HUES64 (cell line): ENCODE measurements around the gene ANKRD44.

Source experiments
- H3K27ac ChIP-seq: 2 replicates; pipeline ENCODE4 v1.7.0; 2013; ENCODE audit warnings: low read depth, low read length, inconsistent platforms
- H3K27me3 ChIP-seq: 2 replicates; pipeline ENCODE4 v1.6.1; 2013; ENCODE audit warnings: mild to moderate bottlenecking, low read length; ENCODE audit not compliant: insufficient read depth
- H3K36me3 ChIP-seq: 2 replicates; pipeline ENCODE4 v1.6.1; 2013; ENCODE audit warnings: mild to moderate bottlenecking, low read length; ENCODE audit not compliant: insufficient read depth
- H3K4me1 ChIP-seq: 2 replicates; pipeline ENCODE4 v1.6.1; 2013; ENCODE audit warnings: mild to moderate bottlenecking, low read length, moderate library complexity; ENCODE audit not compliant: insufficient read depth
- H3K4me3 ChIP-seq: 2 replicates; pipeline ENCODE4 v1.5.1; 2013; ENCODE audit warnings: mild to moderate bottlenecking, low read length, moderate library complexity
- H3K9ac ChIP-seq: 2 replicates; pipeline ENCODE4 v1.6.1; 2013; ENCODE audit warnings: mild to moderate bottlenecking, low read depth, low read length
- H3K9me3 ChIP-seq: 2 replicates; pipeline ENCODE4 v1.6.1; 2013; ENCODE audit warnings: low read depth, low read length; ENCODE audit not compliant: insufficient read depth
- WGBS: fragments of 150-250, 120-280 bp; methylation state at CpG from one replicate; pipeline ENCODE4 v1.1.7; 2013; ENCODE audit warnings: missing lambda C conversion rate; 5-methylcytosine and 5-hydroxymethylcytosine counted together

ANKRD44 gene

GRCh38 chr2:197189426-197190099 is 121.0 kb downstream of the ANKRD44 start:
- WGBS, result 83% methylated on average over 10 of the region's 10 CpGs
- no peak overlapping the region for H3K9ac ChIP-seq
- no peaks in the 10 kb centered on the region for H3K36me3 ChIP-seq

GRCh38 chr2:197185676-197186075 is 124.9 kb downstream of the ANKRD44 start:
- H3K9ac ChIP-seq, result no peak overlapping the region
- no peaks in the 10 kb centered on the region for H3K27me3 ChIP-seq
- H3K27ac ChIP-seq, result no peak overlapping the region
- no peak overlapping the region for H3K4me3 ChIP-seq
- WGBS, result 93% methylated on average over 1 of the region's 1 CpG
- no peaks in the 10 kb centered on the region for H3K9me3 ChIP-seq
- no peaks in the 10 kb centered on the region for H3K4me1 ChIP-seq
- no peaks in the 10 kb centered on the region for H3K36me3 ChIP-seq

More at GRCh38 chr2:197189426-197190099, 121.0 kb downstream of the ANKRD44 start:
- Histone ChIP-seq H3K9me3 (no peaks in the 10 kb centered on the region), H3K27me3 (no peaks in the 10 kb centered on the region), H3K27ac (no peak overlapping the region), H3K4me3 (no peak overlapping the region), H3K4me1 (no peaks in the 10 kb centered on the region)

- Histone ChIP-seq H3K4me1 (no peaks in the 10 kb centered on the region), H3K27ac (no peak overlapping the region), H3K4me3 (no peak overlapping the region), H3K27me3 (no peaks in the 10 kb centered on the region), H3K9me3 (no peaks in the 10 kb centered on the region), H3K36me3 (no peaks in the 10 kb centered on the region), H3K9ac (no peak overlapping the region)
- 88% methylated on average over 6 of the region's 6 CpGs for WGBS
Measured at GRCh38 chr2:197184959-197185586, 125.5 kb downstream of the ANKRD44 start.

GRCh38 chr2:197183355-197183754 is 127.2 kb downstream of the ANKRD44 start:
- Histone ChIP-seq H3K36me3 (no peaks in the 10 kb centered on the region), H3K9ac (no peak overlapping the region), H3K4me3 (no peak overlapping the region), H3K27me3 (no peaks in the 10 kb centered on the region), H3K4me1 (no peaks in the 10 kb centered on the region), H3K27ac (no peak overlapping the region), H3K9me3 (no peaks in the 10 kb centered on the region)

DNA sequence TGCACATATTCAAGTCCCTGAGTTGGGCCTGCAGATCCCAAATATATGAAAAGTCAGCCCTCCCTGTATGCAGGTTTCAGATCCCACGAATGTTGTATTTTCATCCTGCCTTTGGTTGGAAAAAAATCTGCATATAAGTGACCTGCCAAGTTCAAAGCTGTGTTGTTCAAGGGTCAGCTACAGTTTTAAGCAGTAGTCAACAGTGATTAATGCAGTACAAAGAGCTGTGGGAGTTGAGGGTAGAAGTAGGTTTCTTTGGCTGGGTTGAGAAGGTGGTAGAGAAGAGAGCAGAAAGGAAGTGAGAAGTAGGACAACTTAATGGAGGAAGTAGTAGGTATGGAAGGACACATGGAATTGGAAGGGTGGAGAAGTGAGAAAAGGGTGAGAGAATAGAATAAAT is 127.9 kb downstream of the ANKRD44 start:
- no peak overlapping the region for H3K27ac ChIP-seq
- no peaks in the 10 kb centered on the region for H3K9me3 ChIP-seq
- no peak overlapping the region for H3K9ac ChIP-seq
- no peaks in the 10 kb centered on the region for H3K36me3 ChIP-seq
- 92% methylated on average over 1 of the region's 1 CpG for WGBS
- H3K4me3 ChIP-seq, result no peak overlapping the region
- H3K4me1 ChIP-seq, result no peaks in the 10 kb centered on the region
- H3K27me3 ChIP-seq, result no peaks in the 10 kb centered on the region

- no peaks in the 10 kb centered on the region for H3K9me3 ChIP-seq
- no peak overlapping the region for H3K4me3 ChIP-seq
- no peaks in the 10 kb centered on the region for H3K27me3 ChIP-seq
- 70% methylated on average over 5 of the region's 5 CpGs for WGBS
- H3K27ac ChIP-seq, result no peak overlapping the region
- no peak overlapping the region for H3K9ac ChIP-seq
- no peaks in the 10 kb centered on the region for H3K36me3 ChIP-seq
- H3K4me1 ChIP-seq, result no peaks in the 10 kb centered on the region
Measured at GRCh38 chr2:197181491-197181890, 129.1 kb downstream of the ANKRD44 start.

GRCh38 chr2:197179744-197180498 is 130.7 kb downstream of the ANKRD44 start:
- Histone ChIP-seq H3K36me3 (no peaks in the 10 kb centered on the region), H3K27me3 (no peaks in the 10 kb centered on the region), H3K27ac (no peak overlapping the region), H3K9me3 (no peaks in the 10 kb centered on the region), H3K4me3 (no peak overlapping the region), H3K9ac (no peak overlapping the region), H3K4me1 (no peaks in the 10 kb centered on the region)
- WGBS, result 90% methylated on average over 11 of the region's 12 CpGs

- Histone ChIP-seq H3K4me3 (no peak overlapping the region), H3K36me3 (no peaks in the 10 kb centered on the region), H3K27ac (no peak overlapping the region), H3K27me3 (no peaks in the 10 kb centered on the region), H3K4me1 (no peaks in the 10 kb centered on the region), H3K9me3 (no peaks in the 10 kb centered on the region), H3K9ac (no peak overlapping the region)
- 0% methylated on average over 1 of the region's 1 CpG for WGBS
Measured at GRCh38 chr2:197176522-197176921, 134.1 kb downstream of the ANKRD44 start.

DNA sequence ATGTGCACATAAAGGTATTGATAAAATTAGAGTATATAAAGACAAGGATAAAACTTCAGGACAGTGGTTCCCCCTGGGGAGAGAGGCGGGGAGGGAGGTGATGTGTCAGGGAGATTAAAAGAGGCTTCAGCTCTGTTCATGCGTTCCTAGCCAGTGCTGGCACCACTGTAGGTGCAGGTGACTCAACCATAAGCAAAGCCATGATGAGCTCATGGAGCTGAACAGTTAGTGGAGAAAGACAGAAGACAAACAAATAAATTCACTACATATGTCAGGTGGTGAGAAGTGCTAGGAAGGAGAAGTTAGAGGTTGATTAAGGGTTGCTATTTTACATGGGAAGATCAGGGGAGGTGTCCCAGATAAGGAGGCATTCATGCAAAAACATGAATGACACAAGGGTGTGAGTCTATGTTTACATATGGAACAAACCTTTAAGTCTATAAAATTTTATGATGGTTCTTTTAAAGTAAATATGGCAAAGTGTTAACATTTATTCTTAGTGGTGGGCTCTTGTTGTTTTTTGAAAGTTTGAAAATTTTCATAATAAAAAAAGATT is 136.0 kb downstream of the ANKRD44 start:
- no peaks in the 10 kb centered on the region for H3K9me3 ChIP-seq
- no peak overlapping the region for H3K27ac ChIP-seq
- 86% methylated on average over 2 of the region's 2 CpGs for WGBS
- no peak overlapping the region for H3K9ac ChIP-seq
- no peak overlapping the region for H3K4me3 ChIP-seq
- H3K27me3 ChIP-seq, result no peaks in the 10 kb centered on the region
- no peaks in the 10 kb centered on the region for H3K36me3 ChIP-seq
- H3K4me1 ChIP-seq, result no peaks in the 10 kb centered on the region

- Histone ChIP-seq H3K4me1 (no peaks in the 10 kb centered on the region), H3K9me3 (no peaks in the 10 kb centered on the region), H3K9ac (no peak overlapping the region), H3K27me3 (no peaks in the 10 kb centered on the region), H3K27ac (no peak overlapping the region), H3K36me3 (no peaks in the 10 kb centered on the region), H3K4me3 (no peak overlapping the region)
- WGBS, result 98% methylated on average over 4 of the region's 4 CpGs
Measured at GRCh38 chr2:197171582-197171981, 139.0 kb downstream of the ANKRD44 start.

GRCh38 chr2:197170208-197170607 is 140.4 kb downstream of the ANKRD44 start:
- no peaks in the 10 kb centered on the region for H3K27me3 ChIP-seq
- H3K9ac ChIP-seq, result no peak overlapping the region
- 50% methylated on average over 1 of the region's 1 CpG for WGBS
- no peaks in the 10 kb centered on the region for H3K36me3 ChIP-seq
- no peaks in the 10 kb centered on the region for H3K4me1 ChIP-seq
- no peak overlapping the region for H3K27ac ChIP-seq
- H3K4me3 ChIP-seq, result no peak overlapping the region
- H3K9me3 ChIP-seq, result no peaks in the 10 kb centered on the region
